ENCODE results near the gene ATP6AP2. TPM values are rescaled to one million over a fixed set of nuclear protein-coding genes. Genes with fewer than 3 reads are reported as not detected.

Gene ATP6AP2
- total RNA-seq, 1 experiment from 2014 or later: 62.0 TPM

DNA sequence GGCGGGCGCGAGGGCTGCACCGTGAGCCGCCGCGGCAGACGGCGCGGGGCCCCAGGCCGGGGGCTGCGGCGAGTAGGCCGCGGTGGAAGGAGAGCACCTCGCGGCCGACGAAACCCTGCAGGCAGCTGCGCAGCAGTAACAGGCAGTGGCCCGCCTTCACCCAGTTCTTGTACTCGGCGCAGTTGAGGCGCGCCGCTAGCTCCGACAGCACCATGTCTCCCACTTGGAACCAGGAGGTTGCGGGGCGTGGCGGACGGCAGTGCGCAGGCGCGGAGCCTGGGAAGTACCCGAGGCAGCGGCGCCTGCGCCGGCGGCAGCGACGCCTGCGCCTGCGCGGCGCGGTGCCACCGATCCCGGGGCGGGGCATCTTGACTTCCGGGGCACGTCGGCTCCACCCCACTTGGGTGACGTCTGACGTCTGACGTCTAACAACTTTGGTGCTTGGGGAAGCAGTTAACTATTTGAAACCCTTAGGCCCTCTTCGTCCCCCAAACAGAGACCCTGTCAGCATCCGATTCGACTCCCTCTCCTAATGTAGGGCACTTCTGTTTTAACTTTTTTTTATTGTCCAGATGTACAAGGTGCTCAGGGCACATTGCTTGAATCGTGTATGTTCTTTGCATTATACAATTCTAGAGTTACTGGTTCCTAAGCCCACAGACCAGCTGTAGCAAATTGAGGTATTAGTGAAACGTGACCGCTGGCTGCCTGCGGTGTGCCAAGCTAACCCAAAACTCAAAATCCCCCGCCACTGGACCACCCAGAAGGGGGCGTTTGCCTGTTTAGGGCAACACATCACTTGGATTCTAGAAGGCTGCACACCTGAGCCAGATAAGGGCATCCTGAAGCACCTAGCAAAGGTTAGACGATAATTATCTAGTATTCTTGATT is 66.8 kb downstream of the ATP6AP2 start, which contains the start of gene CXorf38 (continued):
- no peak for TF ChIP-seq SRF (IDR thresholded peaks at IDR 0.05; ENCODE audit: low read depth)
- TF ChIP-seq, protein P1, sequence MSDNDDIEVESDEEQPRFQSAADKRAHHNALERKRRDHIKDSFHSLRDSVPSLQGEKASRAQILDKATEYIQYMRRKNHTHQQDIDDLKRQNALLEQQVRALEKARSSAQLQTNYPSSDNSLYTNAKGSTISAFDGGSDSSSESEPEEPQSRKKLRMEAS (IDR thresholded peaks at IDR 0.05): peak; percentile 39; the same call in 1 of the 2 replicates
- TF ChIP-seq EZH2phosphoT487 (IDR thresholded peaks at IDR 0.05; ENCODE audit: borderline replicate concordance): no peak
- TF ChIP-seq POLR2A (IDR thresholded peaks at IDR 0.05; ENCODE audit: borderline replicate concordance, extremely low read depth, insufficient read depth, insufficient read length): peak; percentile 37

DNA sequence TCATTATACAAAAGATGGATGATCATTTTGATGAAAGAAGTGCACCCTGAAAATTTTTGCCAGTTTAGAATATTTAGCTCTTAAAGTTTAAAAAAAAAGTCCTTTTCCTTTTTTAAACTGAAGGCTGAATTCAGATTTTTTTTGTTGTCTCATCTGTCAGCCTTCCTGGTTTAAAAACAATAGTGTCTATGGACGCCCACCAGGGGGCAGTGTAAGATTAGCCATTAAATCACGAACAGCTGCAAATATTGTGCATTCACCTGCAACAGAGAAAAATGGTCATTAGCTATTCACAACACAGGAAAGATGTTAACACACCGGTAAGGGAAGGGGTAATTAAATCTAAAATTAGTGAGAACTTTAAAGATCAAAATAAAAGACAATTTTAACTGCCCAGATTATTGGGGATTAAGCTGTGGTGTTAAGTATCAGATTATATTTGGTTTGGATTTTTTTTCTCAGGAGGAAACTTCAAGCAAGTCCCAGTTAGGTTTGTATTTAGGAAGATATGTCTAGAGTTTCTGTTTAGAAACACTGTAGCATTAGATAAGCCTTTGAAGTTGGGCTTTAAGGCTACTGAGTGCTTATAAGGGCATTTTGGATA is 71.0 kb downstream of the ATP6AP2 start:
- RAD21 ChIA-PET (ENCODE audit: low non-redundant PET in 1 of 2, low total read pairs in 2 of 2, uncharacterized antibody in 2 of 2, unreplicated experiment in 2 of 2): interaction anchor here (0.7 to 1.7 kb wide), 3 partner anchors 142 to 270 kb away, joined by 3 to 8 read pairs (median 4); no protein-coding TSS in a partner anchor
- Histone ChIP-seq H3K79me2 (ENCODE audit: insufficient read depth, low read length) (peaks cover 5% of the 10 kb centered on the region; the same call in 1 of the 2 replicates), H3K4me1 (ENCODE audit: control insufficient read depth in 1 of 2, insufficient read depth in 2 of 2, low read length in 2 of 2) (peaks cover 4 to 6% of the 10 kb centered on the region in 2 experiments; a peak in 2 of 4 replicates), H3K4me2 (ENCODE audit: low read length) (no peak overlapping the region), H3K9me3 (ENCODE audit: control insufficient read depth in 1 of 2, insufficient read depth in 1 of 2, low read depth in 1 of 2, low read length in 2 of 2) (no peaks in the 10 kb centered on the region), H3K36me3 (ENCODE audit: control insufficient read depth in 1 of 2, insufficient read depth in 2 of 2, low read length in 2 of 2) (0 out of 4 replicates have a peak, but pooled peaks cover 0 to 3% of the 10 kb centered on the region in 2 experiments), H3K4me3 (replicated peaks in 1 of 2; ENCODE audit: low read depth in 1 of 2, low read length in 2 of 2) (no peak overlapping the region), H3K9me2 (ENCODE audit: insufficient read depth) (no peaks in the 10 kb centered on the region), H3K9ac (ENCODE audit: low read length) (no peak overlapping the region), H3K27me3 (ENCODE audit: insufficient read depth, low read length) (no peaks in the 10 kb centered on the region), H2AFZ (ENCODE audit: low read depth, low read length, poor library complexity, severe bottlenecking) (no peak overlapping the region), H4K20me1 (ENCODE audit: insufficient read depth) (no peaks in the 10 kb centered on the region), H3K27ac (ENCODE audit: low read depth, low read length) (no peak overlapping the region)
- TF ChIP-seq RAD21 (IDR thresholded peaks at IDR 0.05; ENCODE audit: low read depth): peak; percentile 71
- TF ChIP-seq, protein P2, sequence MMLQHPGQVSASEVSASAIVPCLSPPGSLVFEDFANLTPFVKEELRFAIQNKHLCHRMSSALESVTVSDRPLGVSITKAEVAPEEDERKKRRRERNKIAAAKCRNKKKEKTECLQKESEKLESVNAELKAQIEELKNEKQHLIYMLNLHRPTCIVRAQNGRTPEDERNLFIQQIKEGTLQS (IDR thresholded peaks at IDR 0.05): no peak
- TF ChIP-seq JUND (IDR thresholded peaks at IDR 0.05): no peak
- TF ChIP-seq EGR1 (IDR thresholded peaks at IDR 0.05; ENCODE audit: low read depth): no peak
- TF ChIP-seq SP1 (IDR thresholded peaks at IDR 0.05; ENCODE audit: low read depth): no peak
- no peak for TF ChIP-seq SIN3A (IDR thresholded peaks at IDR 0.05; ENCODE audit: low read depth)
- no peak for TF ChIP-seq ZFX (IDR thresholded peaks at IDR 0.05)
- TF ChIP-seq, protein P3, sequence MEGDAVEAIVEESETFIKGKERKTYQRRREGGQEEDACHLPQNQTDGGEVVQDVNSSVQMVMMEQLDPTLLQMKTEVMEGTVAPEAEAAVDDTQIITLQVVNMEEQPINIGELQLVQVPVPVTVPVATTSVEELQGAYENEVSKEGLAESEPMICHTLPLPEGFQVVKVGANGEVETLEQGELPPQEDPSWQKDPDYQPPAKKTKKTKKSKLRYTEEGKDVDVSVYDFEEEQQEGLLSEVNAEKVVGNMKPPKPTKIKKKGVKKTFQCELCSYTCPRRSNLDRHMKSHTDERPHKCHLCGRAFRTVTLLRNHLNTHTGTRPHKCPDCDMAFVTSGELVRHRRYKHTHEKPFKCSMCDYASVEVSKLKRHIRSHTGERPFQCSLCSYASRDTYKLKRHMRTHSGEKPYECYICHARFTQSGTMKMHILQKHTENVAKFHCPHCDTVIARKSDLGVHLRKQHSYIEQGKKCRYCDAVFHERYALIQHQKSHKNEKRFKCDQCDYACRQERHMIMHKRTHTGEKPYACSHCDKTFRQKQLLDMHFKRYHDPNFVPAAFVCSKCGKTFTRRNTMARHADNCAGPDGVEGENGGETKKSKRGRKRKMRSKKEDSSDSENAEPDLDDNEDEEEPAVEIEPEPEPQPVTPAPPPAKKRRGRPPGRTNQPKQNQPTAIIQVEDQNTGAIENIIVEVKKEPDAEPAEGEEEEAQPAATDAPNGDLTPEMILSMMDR (IDR thresholded peaks at IDR 0.05 in 2 of 3, conservative IDR thresholded peaks at IDR 0.05 in 1 of 3; ENCODE audit: borderline replicate concordance in 1 of 3, insufficient read depth in 1 of 3, low read depth in 2 of 3, low read length in 2 of 3): peak; percentile 50 to 62 (median 50); a peak in 5 of 6 replicates
- no peak for TF ChIP-seq CBX3 (IDR thresholded peaks at IDR 0.05; ENCODE audit: low read depth)
- DNase-seq (ENCODE audit: low read depth, low spot score) (peak; percentile 45), ATAC-seq (no peak)
- intact Hi-C loops (cut with micrococcal nuclease): loop anchor here (1.0 to 10.0 kb wide), 3 partner anchors 143 to 463 kb away; no protein-coding TSS in a partner anchor
- POLR2A ChIA-PET: no interaction called here
- no TSS peak for BruUV-seq (replicated peaks)
- CTCF ChIA-PET: interaction anchor here (0.8 to 1.5 kb wide), 11 partner anchors 57 to 463 kb away, joined by 3 to 18 read pairs (median 3); partner anchors contain the start of gene USP9X

Data from HCT116 (cell line).